Endometrium (tissue), 2 donors: Measurements from ENCODE around the gene FCN2.

Source experiments
- FAIRE-seq: peaks from 2 replicates; lab custom pipeline; 2012; peaks lifted over from hg19 to GRCh38; lab: Jason Lieb, UNC
- donor health status: control.
- donor health status: control.

The FCN2 gene

DNA sequence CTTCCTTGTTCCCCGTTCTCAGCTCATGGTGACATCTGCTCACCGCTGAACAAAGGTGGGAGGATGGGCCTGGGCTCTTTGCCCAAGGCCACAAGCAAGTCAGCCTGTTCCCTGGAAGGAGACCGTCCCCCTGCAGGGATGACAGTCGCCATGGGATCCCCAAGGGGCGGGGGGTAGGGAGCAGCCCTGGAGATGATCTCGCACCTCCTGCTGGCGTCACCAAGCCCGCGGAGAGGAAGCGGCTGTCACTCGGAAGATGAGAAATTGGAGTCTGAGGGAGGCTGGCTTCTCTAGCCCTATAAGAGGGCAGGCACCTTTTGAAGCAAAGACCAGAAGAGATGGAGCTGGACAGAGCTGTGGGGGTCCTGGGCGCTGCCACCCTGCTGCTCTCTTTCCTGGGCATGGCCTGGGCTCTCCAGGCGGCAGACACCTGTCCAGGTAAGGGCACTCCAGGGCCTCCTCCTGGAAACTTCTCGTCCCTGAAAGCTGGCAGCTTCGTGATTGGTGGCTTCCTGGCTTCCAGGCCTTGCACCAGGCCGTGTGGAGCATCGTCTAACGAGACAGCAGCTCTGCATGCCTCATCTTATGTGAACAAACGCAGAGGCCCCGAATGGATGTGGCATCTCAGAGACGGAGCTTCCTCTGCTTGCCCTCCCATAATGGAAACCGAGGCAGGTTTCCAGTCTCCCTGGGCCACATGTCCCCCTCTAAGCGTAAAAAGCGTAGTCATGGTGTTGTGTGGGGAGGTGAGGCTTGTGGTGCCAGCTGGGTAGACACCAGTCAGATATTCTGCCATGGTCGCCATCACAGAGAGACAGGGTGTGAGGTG is at the start of gene FCN2:
Gene FCN2 (plus strand): TSS at position 327 of the 829 bp plus-strand sequence. CDS start 12 bp downstream, at position 339.
- no peak for FAIRE-seq

DNA sequence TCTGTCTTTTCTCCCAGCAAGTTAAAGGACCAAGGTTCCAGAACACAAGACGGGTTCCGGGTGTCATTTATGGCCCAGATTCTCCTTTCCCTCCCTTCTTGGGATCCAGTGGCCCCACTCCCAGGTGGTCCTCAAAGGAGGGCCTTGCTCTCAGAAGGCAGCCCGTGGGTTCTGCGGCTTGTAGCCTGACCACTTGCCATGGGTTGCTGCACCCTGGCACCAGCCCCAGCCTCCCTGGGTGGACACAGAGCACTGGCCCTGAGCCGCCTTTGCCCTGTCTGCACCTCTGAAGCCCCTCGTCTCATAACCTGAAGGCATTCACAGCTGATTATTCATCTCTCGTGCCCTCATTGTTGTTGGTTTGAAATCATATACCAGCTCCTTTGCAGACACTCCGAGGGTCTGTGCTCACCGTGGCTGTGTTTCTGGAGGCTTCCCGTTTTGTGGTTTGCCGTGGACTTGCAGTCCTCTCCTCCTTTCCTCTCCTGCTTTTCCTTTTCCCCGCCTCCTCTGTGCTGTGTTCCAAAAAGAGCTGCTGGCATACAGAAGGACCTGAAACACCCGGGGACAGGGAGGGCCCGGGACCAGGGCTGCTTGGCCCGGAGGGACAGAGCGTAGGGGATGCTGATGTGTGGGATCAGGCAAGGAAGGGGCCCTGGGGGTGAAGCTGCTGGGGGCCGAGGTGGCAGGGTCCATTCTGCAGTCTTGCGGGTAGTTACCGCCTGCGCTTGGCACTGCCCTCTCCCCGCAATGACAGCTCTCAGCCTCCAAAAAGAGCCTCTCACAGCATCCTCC is 49.5 kb upstream of the FCN2 start:
- no peak for FAIRE-seq

DNA sequence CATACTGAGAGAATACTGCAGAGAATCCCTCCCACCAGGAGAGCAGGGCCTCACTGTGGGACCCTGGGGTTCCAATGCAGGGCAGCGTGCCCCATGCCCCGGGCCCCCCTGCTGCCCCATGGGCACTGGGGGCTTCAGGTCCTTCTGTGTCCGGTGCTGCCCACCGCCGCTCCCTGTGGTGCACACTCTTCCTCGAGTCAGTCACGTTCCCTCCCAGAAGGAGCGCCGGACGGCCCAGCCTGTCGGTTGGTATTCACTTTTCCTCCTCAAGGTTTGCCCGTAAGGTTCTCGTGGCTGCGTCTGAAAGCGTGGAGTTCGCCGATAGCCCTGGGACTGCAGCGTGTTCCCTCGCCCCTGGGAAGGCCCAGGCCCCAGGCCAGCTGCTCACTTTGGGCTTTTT is 48.1 kb upstream of the FCN2 start:
- FAIRE-seq = no peak

DNA sequence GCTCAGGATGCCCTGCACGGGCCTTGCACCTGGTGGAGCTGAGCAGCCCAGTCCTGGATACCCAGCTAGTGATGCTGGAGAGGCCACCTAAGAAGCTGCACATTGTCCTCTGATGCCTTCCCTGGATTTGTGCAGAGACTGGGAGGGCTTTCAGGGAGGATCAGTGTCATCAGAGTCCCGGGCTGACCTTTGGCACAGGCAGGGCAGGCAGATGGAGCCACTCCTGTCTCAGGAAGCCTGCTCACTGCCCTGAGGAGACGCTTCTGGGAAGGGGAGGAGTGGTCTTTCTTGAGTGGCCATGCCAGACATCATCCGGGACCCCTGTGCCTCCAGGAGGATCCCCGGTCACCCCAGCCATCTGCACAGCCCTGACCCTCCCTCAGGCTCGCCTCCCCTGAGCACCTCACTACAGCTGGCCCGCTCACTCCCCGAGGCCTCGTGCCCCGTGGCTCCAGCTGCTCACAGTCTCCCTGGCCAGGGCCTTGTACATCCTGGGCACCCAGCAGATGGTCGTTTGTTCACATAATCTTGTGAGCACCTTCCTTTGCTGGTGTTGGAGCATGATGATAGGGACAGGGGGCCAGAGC is 47.2 kb upstream of the FCN2 start:
- FAIRE-seq = no peak

DNA sequence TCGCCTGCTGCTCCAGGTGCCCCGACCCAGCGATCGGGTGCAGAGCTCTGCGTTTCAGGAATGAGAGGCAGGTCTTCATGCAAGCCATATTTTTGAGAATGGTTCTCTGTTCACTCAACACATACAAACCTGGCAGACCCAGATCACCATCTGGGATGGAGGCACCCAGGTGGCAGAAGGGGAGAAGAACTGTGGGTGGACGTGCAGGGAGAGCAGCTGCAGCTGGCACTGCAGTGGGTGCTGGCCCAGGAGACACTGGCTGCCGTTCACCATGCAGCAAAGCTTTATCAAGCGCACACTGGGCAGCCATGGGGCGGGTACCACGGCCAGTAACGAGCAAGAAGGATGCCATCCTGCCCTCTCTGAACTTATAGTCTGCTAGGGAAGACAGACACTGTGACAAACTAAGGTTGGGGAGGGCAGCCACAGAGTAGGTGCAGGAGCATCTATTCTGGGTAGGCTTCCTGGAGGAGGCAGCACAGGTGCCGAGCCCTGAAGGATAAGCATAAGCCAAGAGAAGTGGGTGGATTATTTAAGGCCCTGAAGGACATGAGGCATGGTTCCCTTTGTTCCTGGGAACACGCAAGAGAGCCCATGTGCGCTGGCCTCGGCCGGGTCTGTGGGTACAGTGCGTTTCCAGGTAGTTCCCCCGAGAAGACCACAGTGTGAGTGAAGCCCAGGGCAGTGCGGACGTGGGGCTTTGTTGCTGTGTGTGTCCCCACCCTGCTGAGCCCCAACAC is 46.2 kb upstream of the FCN2 start:
- FAIRE-seq = no peak

DNA sequence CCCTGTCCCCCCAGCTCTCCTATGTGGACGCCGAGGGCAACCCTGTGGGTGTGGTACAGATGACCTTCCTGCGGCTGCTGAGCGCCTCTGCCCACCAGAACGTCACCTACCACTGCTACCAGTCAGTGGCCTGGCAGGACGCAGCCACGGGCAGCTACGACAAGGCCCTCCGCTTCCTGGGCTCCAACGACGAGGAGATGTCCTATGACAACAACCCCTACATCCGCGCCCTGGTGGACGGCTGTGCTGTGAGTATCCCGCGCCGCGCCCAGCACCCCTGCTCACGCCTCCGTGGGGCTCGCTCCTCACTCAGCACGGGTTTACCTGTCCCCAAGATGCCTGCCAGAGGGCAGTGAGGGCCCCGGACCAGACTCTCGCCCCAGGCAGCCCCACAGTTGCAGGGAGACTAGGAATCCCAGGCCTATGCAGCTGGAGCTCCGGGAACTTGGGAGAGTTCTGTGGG is 45.6 kb upstream of the FCN2 start:
- no peak for FAIRE-seq

DNA sequence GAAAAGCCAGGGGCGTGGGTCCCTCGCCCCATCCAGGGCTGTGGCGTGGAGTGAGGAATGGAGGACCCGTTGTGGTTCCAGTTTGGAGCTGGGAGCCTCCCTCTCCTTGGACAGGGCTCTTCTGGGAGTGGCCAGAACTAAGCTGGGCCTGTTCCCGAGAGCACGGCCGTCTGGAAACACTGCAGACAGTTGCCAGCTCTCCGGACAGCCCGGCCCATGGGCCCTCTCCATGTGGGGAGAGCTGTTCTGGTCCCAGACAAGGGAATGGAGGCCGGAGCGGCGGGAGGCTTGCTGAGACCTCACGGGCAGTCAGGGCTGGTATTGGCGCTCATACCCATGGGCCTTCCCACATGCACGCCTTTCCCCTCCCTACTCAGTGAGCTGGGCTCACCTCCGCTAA is 45.2 kb upstream of the FCN2 start:
- FAIRE-seq = no peak

DNA sequence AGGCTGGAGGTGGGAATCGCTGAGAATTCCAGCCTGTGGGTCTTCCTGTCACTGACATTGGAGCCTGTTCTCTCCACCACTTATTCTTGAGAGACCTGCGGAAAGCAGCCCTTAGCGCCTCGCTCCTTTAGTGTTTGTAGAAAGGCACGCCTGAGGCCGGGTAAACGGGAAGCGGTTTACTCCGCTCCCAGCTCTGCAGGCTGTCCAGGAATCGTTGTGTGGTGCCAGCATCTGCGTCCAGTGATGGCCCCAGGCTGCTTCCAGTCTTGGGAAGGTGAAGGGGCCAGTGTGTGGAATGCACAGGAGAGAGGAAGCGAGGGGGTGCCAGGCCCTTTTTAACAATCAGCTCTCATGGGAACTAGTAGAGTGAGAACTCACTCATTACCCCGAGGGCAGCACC is 44.6 kb upstream of the FCN2 start:
- FAIRE-seq = no peak

DNA sequence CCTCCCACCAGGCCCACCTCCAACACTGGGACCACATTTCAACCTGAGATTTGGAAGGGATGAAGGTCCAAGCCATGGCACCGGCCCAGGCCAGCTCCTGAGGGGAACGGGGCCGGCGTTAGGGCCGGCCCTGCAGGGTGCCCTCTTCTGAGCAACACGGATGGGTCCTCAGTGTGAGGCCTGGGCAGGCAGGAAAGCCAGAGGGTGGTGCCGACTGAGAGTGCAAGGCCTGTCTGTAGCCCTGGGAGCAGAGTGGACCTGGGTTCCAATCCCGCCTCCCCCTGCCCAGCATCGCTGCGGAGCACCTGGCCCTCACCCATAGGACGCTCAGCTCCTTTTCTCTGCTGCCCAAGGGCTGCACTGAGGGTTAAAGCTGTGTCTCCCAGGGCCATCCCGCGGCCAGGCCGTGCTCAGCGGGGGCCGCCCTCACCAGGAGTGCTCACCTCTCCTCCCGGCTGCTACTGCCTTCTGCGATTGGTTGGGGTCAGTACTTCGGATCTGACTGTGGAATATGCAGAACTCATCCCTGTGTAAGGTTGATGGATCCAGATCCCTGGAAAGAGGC is 44.1 kb upstream of the FCN2 start:
- no peak for FAIRE-seq

DNA sequence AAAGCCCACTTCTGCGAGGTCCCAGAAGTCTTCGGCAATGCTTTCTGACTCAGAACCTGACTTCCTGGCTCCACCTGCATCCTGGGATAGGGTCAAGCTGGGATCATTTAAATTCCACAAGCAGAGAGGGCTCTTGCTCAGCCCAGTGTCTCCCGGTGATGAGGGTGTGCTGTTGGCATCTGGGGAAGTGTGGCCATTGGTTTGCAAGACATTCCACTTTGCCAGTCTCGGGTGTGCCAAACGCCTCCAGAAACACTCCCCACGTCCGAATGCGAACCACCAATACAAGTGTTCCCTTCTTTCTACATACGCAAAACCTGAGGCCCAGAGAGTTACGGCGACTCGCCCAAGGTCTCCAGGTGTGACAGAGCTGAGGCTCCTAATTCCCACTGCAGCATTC is 43.1 kb upstream of the FCN2 start:
- no peak for FAIRE-seq

DNA sequence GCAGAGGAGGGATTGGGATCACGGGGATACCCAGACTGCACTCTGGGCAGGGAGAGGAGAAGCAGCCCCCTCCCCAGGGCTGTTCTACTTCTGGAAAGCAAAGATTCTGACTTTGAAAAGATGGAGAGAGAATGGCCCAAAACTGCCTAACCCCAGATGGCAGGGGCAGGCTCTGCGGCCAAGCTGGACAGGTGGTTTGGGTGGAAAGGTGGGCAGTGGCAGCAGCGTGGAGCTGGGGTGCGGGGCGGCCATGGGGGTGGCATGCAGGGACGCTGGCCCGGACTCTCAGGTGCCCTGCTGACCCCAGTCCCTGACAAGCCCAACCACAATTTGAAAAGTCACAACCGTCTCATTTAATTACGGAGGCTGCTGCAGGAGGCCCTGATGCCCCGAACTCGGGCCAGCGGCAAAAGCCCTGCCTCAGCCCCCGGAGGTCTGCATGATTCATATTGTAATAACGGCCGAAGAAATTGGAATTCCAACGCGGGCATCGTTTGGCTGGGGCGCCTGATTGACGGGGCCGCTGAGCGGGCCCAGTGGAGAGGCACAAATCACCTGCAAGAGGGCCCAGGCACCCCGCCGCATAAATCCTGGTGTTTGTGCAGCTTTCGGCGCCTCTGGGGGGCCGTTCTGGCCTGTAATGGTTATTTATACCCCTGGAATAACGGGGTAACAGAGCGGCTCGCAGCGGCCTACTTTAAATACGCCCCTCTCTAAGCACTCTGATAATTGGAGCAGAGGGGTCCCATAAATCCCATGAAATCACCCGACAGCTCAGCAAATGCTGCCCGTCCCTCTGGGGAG is 41.8 kb upstream of the FCN2 start:
- no peak for FAIRE-seq

DNA sequence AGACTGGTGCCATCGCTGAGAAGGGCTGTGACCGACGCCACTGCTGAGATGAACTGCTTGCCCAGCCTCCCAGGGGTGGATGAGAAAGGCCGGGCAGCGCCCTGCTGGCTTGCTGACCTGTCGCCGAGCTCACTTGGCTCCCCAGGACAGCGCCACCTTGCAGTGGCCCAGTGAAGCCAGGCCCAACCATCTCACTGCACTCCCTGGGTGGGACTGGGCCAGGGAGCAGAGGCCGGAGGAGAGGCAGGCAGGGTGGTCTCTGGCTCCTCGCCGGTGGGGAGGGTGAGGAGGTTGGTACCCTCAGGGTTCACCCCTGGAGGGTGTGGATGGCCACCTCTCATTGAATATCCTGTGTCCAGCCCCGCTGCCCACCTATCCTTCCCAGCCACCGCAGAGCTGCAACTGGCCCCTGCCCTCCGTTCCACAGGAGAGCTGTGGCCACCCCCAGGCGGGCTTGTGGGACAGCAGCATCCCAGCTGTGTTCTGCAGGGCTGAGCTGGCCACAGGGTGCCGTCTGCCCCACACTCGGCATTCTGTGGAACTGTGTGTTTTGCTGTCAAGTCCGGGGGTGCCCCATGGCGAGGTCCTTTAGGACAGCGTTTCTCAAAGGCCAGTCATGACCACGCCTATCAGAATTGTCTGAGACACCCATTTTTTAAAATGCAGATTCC is 41.0 kb upstream of the FCN2 start:
- FAIRE-seq = no peak

DNA sequence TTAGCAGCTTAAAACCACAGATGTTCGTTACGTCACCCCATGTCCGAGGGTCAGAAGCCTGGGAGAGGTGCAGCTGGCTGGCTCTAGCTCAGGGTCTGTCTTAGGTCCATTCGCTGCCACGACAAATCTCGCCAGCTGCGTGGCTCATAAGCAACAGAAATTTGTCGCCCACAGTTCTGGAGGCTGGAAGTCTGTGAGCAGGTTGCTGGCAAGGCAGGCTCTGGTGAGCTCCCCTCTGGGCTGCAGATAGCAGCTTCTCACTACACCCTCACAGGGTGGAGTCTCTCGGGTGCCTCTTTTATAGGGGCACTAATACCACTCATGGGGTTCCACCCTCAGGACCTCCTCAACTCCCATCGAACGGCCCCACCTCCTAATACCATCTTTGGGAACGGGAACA is 40.1 kb upstream of the FCN2 start:
- no peak for FAIRE-seq

DNA sequence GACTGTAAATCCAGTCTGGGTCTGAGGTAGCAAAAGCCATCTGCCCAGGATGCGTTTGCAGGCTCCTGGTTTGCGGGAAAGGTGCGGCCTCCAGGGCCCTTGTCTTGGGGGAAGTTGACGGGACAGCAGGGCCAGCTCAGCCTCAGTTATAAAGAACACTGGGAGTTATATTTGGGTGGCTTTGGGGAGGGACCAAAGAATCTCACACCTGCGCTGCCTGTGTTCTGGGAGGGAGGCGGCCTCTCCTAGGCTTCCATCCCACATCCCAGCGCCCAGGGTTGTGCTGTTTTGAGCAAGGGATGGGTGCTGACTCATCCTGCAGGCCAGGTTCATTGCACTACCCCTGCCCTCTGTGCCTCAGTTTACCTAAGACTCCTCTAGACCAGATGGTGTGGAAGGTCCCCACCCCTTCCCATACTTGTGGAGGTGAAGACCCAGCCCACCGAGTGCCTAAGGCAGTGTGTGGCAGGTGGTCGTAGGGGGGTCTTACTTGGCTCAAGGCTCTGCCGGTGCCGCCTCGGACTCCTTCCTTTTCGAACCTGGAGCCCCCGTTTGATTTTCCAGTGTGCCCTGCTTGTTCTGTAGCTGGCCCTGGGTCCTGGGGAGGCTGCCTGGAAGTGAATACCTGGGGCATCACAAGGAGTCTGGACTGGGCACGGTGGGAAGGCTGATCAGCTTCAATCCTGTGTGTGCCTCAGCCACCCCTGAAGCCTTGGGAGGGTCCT is 39.3 kb upstream of the FCN2 start:
- no peak for FAIRE-seq

DNA sequence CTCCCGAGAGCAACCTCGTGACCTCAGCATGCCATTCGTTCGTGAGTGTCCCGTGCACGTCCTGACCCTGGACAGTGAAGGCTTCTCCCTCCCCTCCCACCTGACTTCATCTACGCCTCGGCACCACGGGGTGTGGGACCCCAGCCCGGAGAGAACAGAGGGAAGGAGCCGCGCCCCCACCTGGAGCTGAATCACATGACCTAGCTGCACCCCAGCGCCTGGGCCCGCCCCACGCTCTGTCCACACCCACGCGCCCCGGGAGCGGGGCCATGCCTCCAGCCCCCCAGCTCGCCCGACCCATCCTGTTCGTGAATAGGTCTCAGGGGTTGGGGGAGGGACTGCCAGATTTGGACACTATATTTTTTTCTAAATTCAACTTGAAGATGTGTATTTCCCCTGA is 38.3 kb upstream of the FCN2 start:
- no peak for FAIRE-seq

DNA sequence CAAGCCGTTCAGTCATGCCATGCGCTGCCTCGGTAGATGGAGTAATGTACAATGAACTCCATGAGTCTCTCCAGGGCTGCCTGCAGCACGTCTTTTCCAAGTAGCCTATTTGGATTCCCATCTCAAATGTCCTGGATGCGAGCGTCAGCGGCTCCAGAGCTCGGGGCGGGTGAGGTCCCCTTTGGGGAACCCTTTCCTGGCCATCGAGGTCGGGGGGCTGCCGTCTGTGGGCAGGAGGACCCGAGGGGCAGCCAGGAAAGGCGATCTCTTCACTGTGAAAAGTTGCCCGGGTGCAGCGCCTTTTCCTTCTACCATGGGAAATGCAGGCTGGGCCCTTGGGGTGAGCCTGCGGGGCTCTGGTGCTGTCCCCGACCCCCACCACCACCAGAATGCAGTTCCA is 36.9 kb upstream of the FCN2 start:
- FAIRE-seq = no peak

DNA sequence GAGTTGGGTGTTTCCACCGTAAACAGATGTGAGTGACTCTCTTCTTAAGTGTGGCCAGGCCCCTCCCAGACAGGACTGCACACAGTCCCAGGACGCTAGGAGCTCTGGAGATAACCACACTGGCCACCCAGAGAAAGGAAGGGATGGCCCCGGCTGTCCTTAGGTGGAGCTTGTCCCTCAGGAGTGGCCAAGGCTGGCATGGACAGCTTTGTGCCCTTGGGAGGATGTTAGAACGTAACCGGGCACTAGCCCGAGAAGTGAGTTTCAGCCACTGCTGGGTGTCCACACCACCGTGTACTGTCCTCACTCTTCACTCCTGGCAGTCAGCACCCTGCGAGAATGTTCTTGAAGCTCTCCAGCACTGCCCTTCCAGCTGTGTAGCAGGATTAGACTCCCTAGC is 35.8 kb upstream of the FCN2 start:
- no peak for FAIRE-seq

DNA sequence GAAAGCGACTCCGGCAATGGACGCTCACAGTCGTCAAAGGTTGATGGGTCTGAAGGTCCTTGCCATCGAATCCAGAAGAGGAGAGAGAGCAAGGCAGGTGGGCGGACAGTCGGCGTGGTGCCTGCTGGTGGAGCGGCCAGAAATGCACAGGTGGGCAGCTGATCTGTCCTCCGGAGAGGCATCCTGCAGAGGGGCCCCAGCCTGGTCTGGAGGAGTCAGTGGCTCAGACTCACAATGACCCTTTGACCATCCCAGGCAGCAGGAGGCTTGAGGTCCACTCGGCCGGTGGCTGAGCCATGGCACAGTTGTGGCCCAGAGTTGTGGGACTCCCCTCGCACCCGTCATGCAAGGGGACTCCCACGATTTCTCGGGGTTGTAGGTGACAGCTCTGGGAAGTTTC is 34.4 kb upstream of the FCN2 start:
- FAIRE-seq = no peak

DNA sequence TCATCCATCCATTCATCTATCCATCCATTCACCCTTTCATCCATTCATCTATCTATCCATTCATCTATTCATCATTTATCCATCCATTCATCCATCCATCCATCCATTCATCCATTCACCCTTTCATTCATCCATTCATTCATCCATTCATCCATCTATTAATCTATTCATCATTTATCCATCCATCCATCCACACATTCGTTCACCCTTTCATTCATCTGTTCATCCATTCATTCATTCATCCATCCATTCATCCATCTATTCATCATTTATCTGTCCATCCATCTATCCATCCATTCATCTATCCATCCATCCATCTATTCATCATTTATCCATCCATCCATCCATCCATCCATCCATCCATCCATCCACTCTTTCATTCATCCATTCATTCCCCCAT is 33.9 kb upstream of the FCN2 start:
- FAIRE-seq = no peak

DNA sequence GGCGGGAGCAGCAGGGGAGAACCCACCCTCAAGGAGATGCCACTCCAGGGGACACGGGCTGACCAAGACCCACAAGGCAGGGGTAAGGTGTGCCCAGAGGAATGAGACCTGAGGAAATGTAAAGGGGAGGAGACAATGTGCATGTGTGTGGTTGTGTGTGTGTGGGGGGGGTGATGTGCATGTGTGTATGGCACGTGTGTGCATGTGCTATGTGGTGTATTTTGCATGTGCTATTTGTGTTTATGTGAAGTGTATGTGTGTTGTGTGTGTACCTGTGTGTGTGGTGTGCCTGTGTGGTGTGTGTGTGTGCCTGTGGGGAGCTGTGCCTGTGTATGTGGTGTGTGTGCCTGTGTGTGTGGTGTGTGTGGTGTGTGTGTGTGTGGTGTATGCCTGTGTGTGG is 33.5 kb upstream of the FCN2 start:
- FAIRE-seq = no peak
